Spleen (tissue), 11 donors: Measurements from ENCODE around the gene EPHA4. TPM values are rescaled to one million over a fixed set of nuclear protein-coding genes. Genes with fewer than 3 reads are reported as not detected.

Experiments used
- DNase-seq: peaks from one replicate; pipeline ENCODE4 v3.0.0-alpha.2; 2020
- H3K27ac ChIP-seq, 8 donors: fragments of 200-600 bp; sonication (generic) in 7 of 8; 1 replicate in 4 of 8; 2 replicates in 4 of 8; pipeline versions ENCODE4 v1.5.0 to v1.8.0; 2016 to 2021; ENCODE audit warnings: inconsistent platforms in 4 of 8, mild to moderate bottlenecking in 4 of 8, moderate library complexity in 1 of 8
- H3K27me3 ChIP-seq, 7 donors: fragments of 200-600 bp; sonication (generic) in 6 of 7; replicated peaks in 1 of 7; 1 replicate in 4 of 7; 2 replicates in 3 of 7; pipeline versions ENCODE4 v1.5.0 to v1.8.0; 2016 to 2021; ENCODE audit warnings: inconsistent platforms in 3 of 7, mild to moderate bottlenecking in 1 of 7
- H3K36me3 ChIP-seq, 6 donors: fragments of 200-600 bp; sonication (generic) in 5 of 6; 1 replicate in 4 of 6; 2 replicates in 2 of 6; pipeline versions ENCODE4 v1.5.0 to v1.8.0; 2016 to 2021; ENCODE audit warnings: inconsistent platforms in 2 of 6
- H3K4me1 ChIP-seq, 6 donors: fragments of 200-600 bp; sonication (generic) in 5 of 6; 1 replicate in 3 of 6; 2 replicates in 3 of 6; pipeline versions ENCODE4 v1.5.0 to v1.8.0; 2016 to 2021; ENCODE audit warnings: inconsistent platforms in 3 of 6
- H3K4me3 ChIP-seq, 8 donors: fragments of 200-600 bp; sonication (generic) in 7 of 8; 1 replicate in 4 of 8; 2 replicates in 4 of 8; pipeline versions ENCODE4 v1.5.0 to v1.8.0; 2016 to 2021; ENCODE audit warnings: inconsistent platforms in 4 of 8, mild to moderate bottlenecking in 4 of 8, moderate library complexity in 2 of 8
- H3K9me3 ChIP-seq, 8 donors: fragments of 200-600 bp; sonication (generic) in 7 of 8; 1 replicate in 4 of 8; 2 replicates in 4 of 8; pipeline versions ENCODE4 v1.5.0 to v1.8.0; 2016 to 2021; ENCODE audit warnings: inconsistent platforms in 4 of 8
- POLR2A ChIP-seq, 3 donors: fragments of 450-650 bp; IDR thresholded peaks; one replicate each; pipeline ENCODE4 v1.5.1; 2017; ENCODE audit warnings: antibody characterized with exemption in 3 of 3, mild to moderate bottlenecking in 1 of 3
- POLR2AphosphoS5 ChIP-seq, 3 donors: sonication (generic); formaldehyde crosslinking; IDR thresholded peaks; one replicate each; pipeline ENCODE4 v1.5.1; 2017; ENCODE audit warnings: antibody characterized with exemption in 3 of 3
- WGBS, 5 donors: extraction: QIAGEN DNeasy Blood & Tissue Kit in 3 of 5; methylation state at CpG; one replicate each; pipeline versions ENCODE4 v1.1.5 to v1.1.7; 2013 to 2018; 5-methylcytosine and 5-hydroxymethylcytosine counted together
- intact Hi-C: fragments of 100-400 bp; cut with DNase I; formaldehyde crosslinking; loops from one replicate; pipeline ENCODE4 v1.15.0; 2023; ENCODE audit warnings: low total_unique reads
- polyA plus RNA-seq, 3 donors: library from polyadenylated mRNA; stranded (reverse); fragments of 200-250 nt; gene quantifications; one replicate each; pipeline ENCODE4 v1.2.1, GENCODE V29; 2013
- total RNA-seq, 7 donors: library from RNA; depleted of rRNA in 3 of 7; stranded (reverse); fragments of >200 nt in 3 of 7; fragmentation: NEBNext Ultra II Directional in 4 of 7; extraction: Animal tissue kit (Norgen Biotek cat#: 25700) in 4 of 7; gene quantifications; one replicate each; pipeline versions ENCODE4 v1.1.0 to v1.2.1, GENCODE V29; 2016 to 2021
- TF ChIP-seq, protein P1 (sequence below), 11 experiments: fragments of 200-600 bp in 7 of 11; fragments of 450-650 bp in 4 of 11; sonication (generic) in 4 of 11; IDR thresholded peaks in 8 of 11; conservative IDR thresholded peaks in 3 of 11; 1 replicate in 7 of 11; 2 replicates in 4 of 11; pipeline versions ENCODE4 v1.4.0 to v1.8.0; 2016 to 2021; ENCODE audit warnings: antibody characterized with exemption in 11 of 11, inconsistent platforms in 4 of 11, mild to moderate bottlenecking in 1 of 11
- donor health status: healthy with polysubstance abuse.
- donor health status: DM: no; HTN: no; CAD: no; lungs with moderate emphysema.
- donor health status: DM: no; HTN: no; CAD: no.
- donor health status: Bipolar disorder and iron deficiency.
- donor health status: healthy.
- donor health status: DM: no; HTN: no; CAD: no.
- donor health status: DM: yes; HTN: yes; CAD: no.

EPHA4 gene
- total and polyA plus RNA-seq, 10 donors: 0.80 to 21.0 (median 14.0) TPM

DNA sequence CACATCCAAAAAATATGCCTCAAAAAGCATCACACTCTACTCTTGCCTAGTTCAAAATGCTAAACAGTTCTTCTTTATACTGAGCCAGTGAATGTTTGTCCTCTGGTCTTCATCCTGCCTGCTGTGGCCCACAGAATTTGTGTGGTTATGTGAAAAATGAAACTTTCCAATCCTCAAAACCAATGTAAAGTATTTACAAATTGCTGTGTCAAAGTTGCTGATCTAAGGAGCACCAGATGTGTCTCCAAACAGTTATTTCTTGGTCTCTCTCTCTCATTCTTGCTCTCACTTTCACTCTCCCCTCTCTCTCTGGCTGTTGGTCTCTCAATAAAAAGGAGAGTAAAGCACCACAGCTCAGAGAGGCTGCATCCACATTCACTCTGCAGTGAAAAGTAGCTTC, 23.0 kb downstream of the EPHA4 start:
- Histone ChIP-seq H3K9me3 (no peaks in the 10 kb centered on the region), H3K4me3 (no peak overlapping the region)
- DNase-seq: no peak

DNA sequence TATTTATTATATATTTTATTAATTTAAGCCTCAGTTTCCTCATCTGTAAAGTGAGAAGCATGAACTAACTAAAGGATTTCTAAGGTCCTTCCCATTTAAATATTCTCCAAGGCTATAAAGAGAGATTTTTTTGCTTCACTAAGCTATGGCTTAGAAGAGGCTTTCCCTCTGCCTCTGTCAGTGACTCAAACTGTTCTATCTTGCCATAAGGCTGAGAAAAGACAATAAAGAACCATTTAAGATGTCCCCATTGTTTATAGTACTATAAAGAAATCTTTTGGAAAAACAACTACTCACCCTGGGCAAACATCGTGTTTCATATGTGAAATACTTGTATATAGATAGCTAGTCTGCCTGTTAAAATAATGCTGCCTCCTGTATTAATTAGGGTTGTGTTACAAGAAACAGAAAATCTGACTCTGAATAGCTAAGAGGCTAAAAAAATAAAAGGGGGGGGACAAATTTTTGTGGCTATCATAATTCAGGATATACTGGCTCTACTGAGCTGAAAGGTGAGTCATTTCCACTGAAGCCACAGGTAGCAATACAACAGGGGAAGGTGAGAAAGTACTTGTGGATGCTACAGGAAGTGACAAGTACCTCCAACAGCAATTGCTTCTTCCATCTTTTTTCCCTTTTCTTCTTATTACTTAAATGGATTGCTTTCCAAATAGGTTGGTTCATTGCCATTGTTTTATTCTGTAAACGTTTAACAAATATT, 25.4 kb downstream of the EPHA4 start:
- TF ChIP-seq POLR2AphosphoS5 (IDR thresholded peaks at IDR 0.05) (no peak), POLR2A (IDR thresholded peaks at IDR 0.05) (no peak)
- TF ChIP-seq, protein P1, sequence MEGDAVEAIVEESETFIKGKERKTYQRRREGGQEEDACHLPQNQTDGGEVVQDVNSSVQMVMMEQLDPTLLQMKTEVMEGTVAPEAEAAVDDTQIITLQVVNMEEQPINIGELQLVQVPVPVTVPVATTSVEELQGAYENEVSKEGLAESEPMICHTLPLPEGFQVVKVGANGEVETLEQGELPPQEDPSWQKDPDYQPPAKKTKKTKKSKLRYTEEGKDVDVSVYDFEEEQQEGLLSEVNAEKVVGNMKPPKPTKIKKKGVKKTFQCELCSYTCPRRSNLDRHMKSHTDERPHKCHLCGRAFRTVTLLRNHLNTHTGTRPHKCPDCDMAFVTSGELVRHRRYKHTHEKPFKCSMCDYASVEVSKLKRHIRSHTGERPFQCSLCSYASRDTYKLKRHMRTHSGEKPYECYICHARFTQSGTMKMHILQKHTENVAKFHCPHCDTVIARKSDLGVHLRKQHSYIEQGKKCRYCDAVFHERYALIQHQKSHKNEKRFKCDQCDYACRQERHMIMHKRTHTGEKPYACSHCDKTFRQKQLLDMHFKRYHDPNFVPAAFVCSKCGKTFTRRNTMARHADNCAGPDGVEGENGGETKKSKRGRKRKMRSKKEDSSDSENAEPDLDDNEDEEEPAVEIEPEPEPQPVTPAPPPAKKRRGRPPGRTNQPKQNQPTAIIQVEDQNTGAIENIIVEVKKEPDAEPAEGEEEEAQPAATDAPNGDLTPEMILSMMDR (IDR thresholded peaks at IDR 0.05 in 8 of 11, conservative IDR thresholded peaks at IDR 0.05 in 3 of 11): no peak
- no peaks in the 10 kb centered on the region for H3K36me3 ChIP-seq
- no peaks in the 10 kb centered on the region for H3K9me3 ChIP-seq
- no peak overlapping the region for H3K4me3 ChIP-seq
- no peak overlapping the region for H3K27ac ChIP-seq
- DNase-seq: no peak
- no peaks in the 10 kb centered on the region for H3K27me3 ChIP-seq
- WGBS, 5 donors: 86 to 98% (median 91%) methylated on average over 2 of the region's 2 CpGs
- intact Hi-C loops: no loop called here
- no peaks in the 10 kb centered on the region for H3K4me1 ChIP-seq

More for the DNA sequence above, 23.0 kb downstream of the EPHA4 start:
- intact Hi-C loops: no loop called here
- Histone ChIP-seq H3K27me3 (no peaks in the 10 kb centered on the region), H3K4me1 (no peaks in the 10 kb centered on the region), H3K27ac (no peak overlapping the region), H3K36me3 (no peaks in the 10 kb centered on the region)
- TF ChIP-seq POLR2AphosphoS5 (IDR thresholded peaks at IDR 0.05): no peak
- TF ChIP-seq POLR2A (IDR thresholded peaks at IDR 0.05): no peak
- TF ChIP-seq, protein P1 (IDR thresholded peaks at IDR 0.05 in 8 of 11, conservative IDR thresholded peaks at IDR 0.05 in 3 of 11): no peak

DNA sequence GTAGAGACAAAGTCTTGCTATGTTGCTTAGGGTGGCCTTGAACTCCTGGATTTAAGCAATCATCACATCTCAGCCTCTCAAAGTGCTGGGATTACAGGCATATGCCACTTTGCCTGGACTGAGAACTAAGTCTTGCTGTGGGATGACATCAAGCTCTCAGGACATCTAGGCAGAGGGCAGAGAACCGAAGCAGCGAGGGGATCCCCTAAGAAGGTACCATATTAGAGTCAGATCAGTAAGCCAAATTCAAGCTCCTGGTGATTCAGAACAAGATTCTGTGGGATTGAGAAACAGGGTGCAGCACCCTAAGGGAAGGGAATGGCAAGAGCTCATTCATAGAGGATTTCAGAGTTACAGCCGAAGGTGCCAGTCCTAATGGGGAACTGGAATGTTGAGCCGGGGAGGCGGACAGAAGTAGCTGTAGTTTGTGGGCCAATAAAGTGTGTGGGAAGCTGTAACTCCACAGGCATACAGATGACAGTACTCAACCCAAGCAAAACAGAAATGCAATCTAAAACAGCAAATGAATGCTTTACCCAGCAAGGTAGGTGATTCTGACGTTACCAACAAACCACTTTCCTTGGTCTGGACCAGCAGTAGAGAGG, 30.9 kb downstream of the EPHA4 start:
- intact Hi-C loops: no loop called here
- WGBS, 5 donors: 90 to 97% (median 94%) methylated on average over 6 of the region's 6 CpGs
- TF ChIP-seq, protein P1 (IDR thresholded peaks at IDR 0.05 in 8 of 11, conservative IDR thresholded peaks at IDR 0.05 in 3 of 11): no peak
- TF ChIP-seq POLR2AphosphoS5 (IDR thresholded peaks at IDR 0.05) (no peak), POLR2A (IDR thresholded peaks at IDR 0.05) (no peak)

DNA sequence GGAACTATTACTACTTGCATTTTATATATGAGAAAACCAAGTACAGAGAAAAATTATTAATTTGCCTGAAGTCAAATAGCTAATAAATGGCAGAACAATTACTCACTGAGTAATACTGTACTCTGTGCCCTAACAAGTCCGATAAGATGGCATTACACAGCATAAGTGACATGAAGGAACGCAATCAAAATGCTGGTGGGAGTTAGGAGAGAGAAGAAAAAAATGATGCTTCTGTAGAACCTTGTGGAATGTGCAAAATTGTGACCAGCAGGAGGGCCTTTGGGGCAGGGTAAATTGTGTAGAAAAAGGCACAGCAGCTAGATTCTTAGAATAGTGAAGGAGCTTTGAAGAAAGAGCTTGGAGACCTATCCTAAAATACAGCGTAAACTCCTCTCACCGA, 32.9 kb downstream of the EPHA4 start:
- WGBS, 5 donors: 93 to 97% (median 95%) methylated on average over 4 of the region's 4 CpGs
- no peaks in the 10 kb centered on the region for H3K9me3 ChIP-seq
- DNase-seq: no peak
- H3K27me3 ChIP-seq: no peaks in the 10 kb centered on the region
- no peaks in the 10 kb centered on the region for H3K36me3 ChIP-seq
- intact Hi-C loops: no loop called here
- no peak overlapping the region for H3K4me3 ChIP-seq
- TF ChIP-seq, protein P1 (IDR thresholded peaks at IDR 0.05 in 8 of 11, conservative IDR thresholded peaks at IDR 0.05 in 3 of 11): no peak
- TF ChIP-seq POLR2AphosphoS5 (IDR thresholded peaks at IDR 0.05) (no peak), POLR2A (IDR thresholded peaks at IDR 0.05) (no peak)
- no peak overlapping the region for H3K27ac ChIP-seq
- H3K4me1 ChIP-seq: no peaks in the 10 kb centered on the region

More for the DNA sequence above, 30.9 kb downstream of the EPHA4 start:
- Histone ChIP-seq H3K27me3 (no peaks in the 10 kb centered on the region), H3K9me3 (no peaks in the 10 kb centered on the region), H3K27ac (no peak overlapping the region), H3K4me1 (no peaks in the 10 kb centered on the region), H3K4me3 (no peak overlapping the region), H3K36me3 (no peaks in the 10 kb centered on the region)
- no peak for DNase-seq
